ENCODE measurements around the gene C9orf50.

Gene C9orf50

DNA sequence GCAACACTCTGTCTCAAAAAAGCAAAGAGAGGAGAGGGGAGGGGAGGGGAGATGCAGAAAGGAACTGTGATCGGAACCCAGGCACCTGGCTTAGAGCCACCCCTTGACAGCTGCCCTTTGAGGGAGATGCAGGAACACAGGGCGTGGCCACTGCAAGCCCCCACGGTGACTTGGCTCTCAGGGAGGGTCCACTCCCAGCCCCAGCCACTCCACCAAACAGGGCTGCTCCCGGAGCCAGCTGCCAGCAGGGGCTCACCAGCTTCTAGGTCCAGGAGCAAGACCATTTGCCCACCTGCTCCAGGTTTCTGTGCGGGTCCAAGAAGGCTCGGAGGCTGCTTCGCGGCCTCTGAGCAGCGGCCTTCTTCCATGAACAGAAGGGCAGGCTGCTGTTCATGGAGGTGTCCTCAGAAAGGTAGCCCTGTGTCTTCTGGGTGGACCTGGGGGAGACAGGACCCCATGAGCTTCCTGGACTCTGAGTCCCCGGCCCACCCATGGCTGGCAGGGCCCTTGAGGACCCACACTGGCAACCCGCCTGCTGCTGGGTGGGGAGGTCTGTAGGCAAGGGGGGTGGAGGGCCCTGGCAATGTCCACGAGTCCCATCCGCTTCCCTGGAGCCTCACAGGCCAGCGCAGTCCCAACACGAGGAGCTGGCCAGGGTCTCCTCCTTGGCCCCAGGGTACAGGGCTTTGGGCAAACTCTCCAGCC, 7.9 kb downstream of the C9orf50 start:
- TF ChIP-seq, protein P1, sequence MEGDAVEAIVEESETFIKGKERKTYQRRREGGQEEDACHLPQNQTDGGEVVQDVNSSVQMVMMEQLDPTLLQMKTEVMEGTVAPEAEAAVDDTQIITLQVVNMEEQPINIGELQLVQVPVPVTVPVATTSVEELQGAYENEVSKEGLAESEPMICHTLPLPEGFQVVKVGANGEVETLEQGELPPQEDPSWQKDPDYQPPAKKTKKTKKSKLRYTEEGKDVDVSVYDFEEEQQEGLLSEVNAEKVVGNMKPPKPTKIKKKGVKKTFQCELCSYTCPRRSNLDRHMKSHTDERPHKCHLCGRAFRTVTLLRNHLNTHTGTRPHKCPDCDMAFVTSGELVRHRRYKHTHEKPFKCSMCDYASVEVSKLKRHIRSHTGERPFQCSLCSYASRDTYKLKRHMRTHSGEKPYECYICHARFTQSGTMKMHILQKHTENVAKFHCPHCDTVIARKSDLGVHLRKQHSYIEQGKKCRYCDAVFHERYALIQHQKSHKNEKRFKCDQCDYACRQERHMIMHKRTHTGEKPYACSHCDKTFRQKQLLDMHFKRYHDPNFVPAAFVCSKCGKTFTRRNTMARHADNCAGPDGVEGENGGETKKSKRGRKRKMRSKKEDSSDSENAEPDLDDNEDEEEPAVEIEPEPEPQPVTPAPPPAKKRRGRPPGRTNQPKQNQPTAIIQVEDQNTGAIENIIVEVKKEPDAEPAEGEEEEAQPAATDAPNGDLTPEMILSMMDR (IDR thresholded peaks at IDR 0.05; ENCODE audit: extremely low read depth, missing control alignments): no peak
- no peak for DNase-seq (ENCODE audit: low spot score)

DNA sequence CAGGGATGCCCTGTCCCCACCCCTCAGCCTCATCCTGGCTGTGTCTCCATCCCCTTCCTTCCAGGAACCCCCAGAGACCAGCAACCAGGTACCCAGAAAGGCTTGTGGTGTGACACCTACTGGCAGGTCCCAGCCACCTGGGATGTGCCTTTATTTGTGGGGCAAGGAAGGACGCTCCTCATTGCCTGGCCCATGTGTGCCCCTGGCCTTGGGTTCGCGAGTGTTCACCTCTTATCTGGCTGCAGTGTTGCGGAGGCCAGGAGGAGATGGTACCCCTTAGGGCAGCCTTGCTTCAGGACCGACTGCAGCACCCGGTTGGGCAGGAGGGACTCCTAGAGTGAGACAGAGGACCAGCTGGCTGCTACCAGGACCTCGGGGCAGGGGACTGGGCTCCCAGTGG, 8.8 kb downstream of the C9orf50 start:
- DNase-seq (ENCODE audit: low spot score): no peak
- TF ChIP-seq, protein P1 (IDR thresholded peaks at IDR 0.05; ENCODE audit: extremely low read depth, missing control alignments): no peak

DNA sequence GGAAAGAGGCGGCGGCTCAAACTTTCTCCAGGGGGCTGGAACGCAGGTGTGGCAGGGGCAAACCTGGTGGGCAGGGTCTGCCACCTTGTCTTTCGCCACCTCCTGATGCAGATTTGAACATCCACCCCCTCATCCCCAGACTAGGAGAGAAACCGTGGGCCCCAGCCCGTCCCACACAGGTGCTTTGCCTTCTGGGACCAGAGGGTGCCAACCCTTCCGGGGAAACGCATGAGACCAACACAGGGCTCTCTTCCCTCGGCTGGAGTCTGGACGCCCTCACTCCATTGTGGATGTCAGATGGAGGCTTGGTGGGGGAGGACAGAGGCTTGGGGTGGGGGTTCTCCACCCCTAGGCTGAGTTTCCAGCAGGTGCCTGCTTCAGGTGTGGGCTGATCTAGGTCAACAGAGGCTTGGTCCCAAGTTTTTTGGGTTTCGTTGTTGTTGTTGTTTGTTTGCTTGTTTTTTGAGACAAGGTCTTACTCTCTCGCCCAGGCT, 9.5 kb downstream of the C9orf50 start:
- TF ChIP-seq, protein P1 (IDR thresholded peaks at IDR 0.05; ENCODE audit: extremely low read depth, missing control alignments): no peak
- DNase-seq (ENCODE audit: low spot score): no peak

- TF ChIP-seq, protein P1 (IDR thresholded peaks at IDR 0.05; ENCODE audit: extremely low read depth, missing control alignments): peak; percentile 95
- DNase-seq (ENCODE audit: low spot score): peak; percentile 90
These were observed 10.2 kb downstream of the C9orf50 start for GRCh38 chr9:129610473-129611306.

DNA sequence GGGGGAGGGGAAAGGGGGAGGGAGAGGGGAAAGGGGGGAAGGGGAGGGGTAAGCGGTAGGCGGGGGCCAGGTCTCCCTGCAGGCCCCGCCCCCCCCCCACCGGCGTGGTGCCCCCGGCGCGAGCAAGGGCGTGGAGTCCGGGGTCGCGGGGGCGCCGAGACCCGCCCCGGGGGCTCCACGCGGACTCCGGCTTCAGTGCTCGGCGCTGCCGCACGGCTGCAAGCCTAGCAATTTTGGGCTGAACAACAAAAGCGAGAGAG, 10.8 kb downstream of the C9orf50 start:
- TF ChIP-seq, protein P1 (IDR thresholded peaks at IDR 0.05; ENCODE audit: extremely low read depth, missing control alignments): no peak

DNA sequence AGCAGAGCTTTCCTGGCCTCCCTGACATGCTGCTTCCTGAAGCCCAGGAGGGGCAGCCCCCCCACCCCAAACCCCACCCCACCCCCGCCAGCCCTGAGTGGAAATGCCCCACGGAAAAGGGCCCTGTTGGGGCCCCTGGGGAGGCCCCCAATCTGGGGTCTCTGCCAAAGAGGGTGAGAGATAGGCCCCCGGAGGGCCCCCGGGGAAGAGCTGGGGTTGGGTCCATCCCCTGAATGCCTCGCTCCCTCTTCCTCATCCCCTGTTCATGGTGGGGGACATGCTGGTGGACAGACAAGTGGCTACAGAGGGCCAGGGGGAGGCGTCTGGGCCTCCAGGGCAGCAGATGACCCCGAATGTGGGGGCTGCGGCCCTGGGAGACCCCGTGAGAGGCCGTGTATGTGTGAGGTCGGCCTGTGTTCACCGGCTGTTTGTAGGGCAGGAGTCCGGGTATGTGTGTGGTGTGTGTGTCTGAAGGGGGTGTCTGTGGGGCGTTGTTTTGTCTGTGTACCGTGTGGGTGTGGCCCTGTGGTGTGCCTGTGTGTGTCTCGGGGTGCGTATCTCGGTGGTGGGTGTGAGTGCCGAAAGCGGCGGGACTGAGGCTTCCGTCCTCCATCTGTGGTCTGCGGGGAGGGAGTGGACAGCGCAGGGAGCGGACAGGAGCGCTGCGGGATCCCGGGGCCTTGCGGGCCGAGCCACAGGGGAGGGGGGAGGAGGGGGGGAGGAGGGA, 11.3 kb downstream of the C9orf50 start:
- TF ChIP-seq, protein P1 (IDR thresholded peaks at IDR 0.05; ENCODE audit: extremely low read depth, missing control alignments): no peak
- DNase-seq (ENCODE audit: low spot score): peak; percentile 78

More for the DNA sequence above, 10.8 kb downstream of the C9orf50 start:
- no peak for DNase-seq (ENCODE audit: low spot score)
